ENCODE data around the gene FGF7. TPM values are rescaled to one million over a fixed set of nuclear protein-coding genes. Genes with fewer than 3 reads are reported as not detected.
A peak's percentile ranks its signal among the peaks of the same experiment; 100 is the strongest.

The FGF7 gene
- total RNA-seq, 4 donors from 2014 or later: 102 to 240 (median 175) TPM

DNA sequence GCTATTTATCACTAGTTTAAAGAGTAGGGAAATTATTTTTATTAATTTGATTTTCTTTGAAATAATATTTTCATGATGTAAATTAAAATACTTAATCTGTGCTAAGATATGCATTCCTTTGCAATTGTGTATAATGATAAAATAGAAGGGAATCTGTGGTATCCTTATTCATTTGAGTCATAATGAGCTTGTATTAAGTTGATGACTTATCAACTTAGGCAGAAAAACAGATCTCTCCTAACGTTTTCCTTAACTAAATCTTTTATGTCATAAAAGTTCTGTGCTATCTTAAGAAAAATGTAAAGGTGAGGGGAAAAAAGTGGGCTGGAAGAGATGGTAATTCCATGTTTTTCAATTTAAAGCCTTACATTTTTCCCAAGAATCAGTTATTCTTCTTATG is 1.9 kb downstream of the FGF7 start:
- TF ChIP-seq EP300 (IDR thresholded peaks at IDR 0.05): no peak
- no peak for TF ChIP-seq CTCF (IDR thresholded peaks at IDR 0.05)
- no peak for TF ChIP-seq POLR2A (IDR thresholded peaks at IDR 0.05)
- peak overlapping the region; percentile 56 to 86 (median 72) for H3K27ac ChIP-seq
- peak overlapping the region; percentile 33 to 56 (median 35) for H3K4me3 ChIP-seq
- DNase-seq (ENCODE audit: low spot score in 2 of 2): no peak
- no peaks in the 10 kb centered on the region for H3K27me3 ChIP-seq
- no peaks in the 10 kb centered on the region for H3K9me3 ChIP-seq
- peaks cover 0 to 30% (median 0%) of the 10 kb centered on the region in 4 donors for H3K4me1 ChIP-seq
- H3K36me3 ChIP-seq: no peaks in the 10 kb centered on the region
- 4 to 12% methylated on average over 1 of the region's 1 CpG for WGBS, 2 donors

DNA sequence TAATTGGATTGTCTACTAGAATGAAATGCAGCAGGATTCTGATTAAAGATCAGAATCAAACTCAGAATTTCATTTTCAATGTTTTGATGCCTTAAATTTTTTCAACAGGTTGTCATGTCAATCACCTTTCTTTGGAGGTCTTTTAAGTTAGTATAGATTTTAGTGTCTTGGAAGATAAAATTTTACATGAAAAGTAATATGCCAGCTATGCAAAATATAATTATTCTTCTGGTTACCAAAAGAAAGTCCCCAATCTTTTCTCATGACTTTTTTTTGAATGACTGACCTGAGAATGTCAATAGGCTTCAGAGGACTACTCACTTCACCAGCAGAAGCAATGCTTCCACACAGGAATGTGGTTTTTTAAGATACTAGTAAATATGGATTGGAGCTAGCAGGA is 4.3 kb downstream of the FGF7 start:
- Histone ChIP-seq H3K9me3 (no peaks in the 10 kb centered on the region), H3K4me1 (peaks cover 0 to 40% (median 0%) of the 10 kb centered on the region in 4 donors), H3K36me3 (no peaks in the 10 kb centered on the region), H3K27ac (peak overlapping the region; percentile 6 to 86 (median 42)), H3K4me3 (peak overlapping the region in 2 of 4 donors; percentile 5 to 56), H3K27me3 (no peaks in the 10 kb centered on the region)
- TF ChIP-seq EP300 (IDR thresholded peaks at IDR 0.05): no peak
- no peak for TF ChIP-seq CTCF (IDR thresholded peaks at IDR 0.05)
- TF ChIP-seq POLR2A (IDR thresholded peaks at IDR 0.05): no peak
- DNase-seq (ENCODE audit: low spot score in 2 of 2): no peak

DNA sequence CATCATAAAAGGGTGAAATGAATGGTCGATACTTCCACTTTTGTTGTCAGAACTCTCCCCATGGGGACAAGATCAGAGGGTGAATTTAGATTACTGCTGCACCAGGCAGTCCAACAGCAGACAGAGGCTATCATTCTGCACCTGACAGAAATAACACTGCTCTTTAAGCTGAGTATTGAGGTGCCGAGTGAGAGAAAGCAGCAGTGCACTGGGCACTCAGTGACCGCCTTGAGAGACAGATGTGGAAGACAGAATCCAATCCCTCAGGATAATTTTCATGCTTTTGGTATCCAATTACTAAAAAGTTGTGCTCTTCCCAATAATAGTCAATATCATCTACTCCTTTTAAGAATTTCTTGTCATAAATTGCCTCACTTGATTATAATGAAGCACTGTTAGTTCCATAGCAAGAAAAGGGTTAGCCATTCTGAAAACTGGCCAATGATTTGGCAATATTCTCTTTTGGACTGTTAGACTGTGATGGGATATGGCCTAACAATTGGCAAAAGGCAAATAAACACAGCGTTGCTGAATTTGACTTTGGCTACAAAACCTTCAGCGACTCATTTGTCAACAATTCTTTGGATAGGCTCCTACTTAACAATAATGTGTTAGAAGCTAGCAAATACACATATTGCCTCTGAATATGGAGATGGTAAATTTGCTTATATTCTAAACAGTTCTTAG is 5.5 kb downstream of the FGF7 start:
- 38 to 60% methylated on average over 5 of the region's 5 CpGs for WGBS, 2 donors
- Histone ChIP-seq H3K4me1 (peaks cover 0 to 48% (median 0%) of the 10 kb centered on the region in 4 donors), H3K4me3 (peak overlapping the region; percentile 5 to 56 (median 10)), H3K36me3 (no peaks in the 10 kb centered on the region), H3K27ac (peak overlapping the region; percentile 6 to 86 (median 46)), H3K9me3 (no peaks in the 10 kb centered on the region), H3K27me3 (no peaks in the 10 kb centered on the region)
- DNase-seq (ENCODE audit: low spot score in 2 of 2): peak in 1 of 2 donors; percentile 50
- TF ChIP-seq CTCF (IDR thresholded peaks at IDR 0.05) (no peak), EP300 (IDR thresholded peaks at IDR 0.05) (peak in 1 of 2 donors; percentile 79)

- no peak for DNase-seq (ENCODE audit: low spot score in 2 of 2)
- Histone ChIP-seq H3K4me1 (peaks cover 0 to 63% (median 0%) of the 10 kb centered on the region in 4 donors), H3K4me3 (peak overlapping the region in 2 of 4 donors; percentile 0 to 15), H3K36me3 (no peaks in the 10 kb centered on the region), H3K27me3 (no peaks in the 10 kb centered on the region), H3K27ac (peak overlapping the region in 3 of 4 donors; percentile 17 to 86 (median 76)), H3K9me3 (no peaks in the 10 kb centered on the region)
- whole genome bisulfite sequencing, 2 donors: 80 to 88% methylated on average over 1 of the region's 1 CpG
- TF ChIP-seq POLR2A (IDR thresholded peaks at IDR 0.05): no peak
- no peak for TF ChIP-seq EP300 (IDR thresholded peaks at IDR 0.05)
- no peak for TF ChIP-seq CTCF (IDR thresholded peaks at IDR 0.05)
Measured at GRCh38 chr15:49430046-49430445, 7.0 kb downstream of the FGF7 start.

DNA sequence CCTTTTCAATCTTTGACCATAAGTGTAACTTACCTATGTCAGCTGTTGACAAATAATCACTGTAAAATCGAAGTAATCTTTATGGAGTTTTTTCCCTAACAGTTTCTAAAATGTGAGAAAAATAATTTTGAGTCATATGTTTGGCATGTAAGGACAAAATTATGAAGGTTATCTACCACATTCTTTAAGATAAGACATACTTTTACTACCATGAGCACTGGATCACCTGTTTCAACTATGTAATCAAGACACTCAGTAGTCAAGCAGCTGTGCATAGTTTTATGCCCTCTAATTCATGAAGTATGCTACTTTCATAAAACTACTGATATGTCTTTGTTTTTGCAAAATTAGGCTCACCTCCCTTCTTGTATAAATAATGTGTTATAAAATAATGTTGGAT is 12.1 kb downstream of the FGF7 start:
- H3K27ac ChIP-seq: peak overlapping the region in 1 of 4 donors; percentile 15
- TF ChIP-seq CTCF (IDR thresholded peaks at IDR 0.05): no peak
- TF ChIP-seq EP300 (IDR thresholded peaks at IDR 0.05): no peak
- no peak for TF ChIP-seq POLR2A (IDR thresholded peaks at IDR 0.05)
- H3K9me3 ChIP-seq: no peaks in the 10 kb centered on the region
- DNase-seq (ENCODE audit: low spot score in 2 of 2): no peak
- no peaks in the 10 kb centered on the region for H3K27me3 ChIP-seq
- WGBS, 2 donors: 81 to 93% methylated on average over 1 of the region's 1 CpG
- H3K4me1 ChIP-seq: peaks cover 0 to 91% (median 19%) of the 10 kb centered on the region in 4 donors
- no peaks in the 10 kb centered on the region for H3K36me3 ChIP-seq
- H3K4me3 ChIP-seq: no peak overlapping the region
